Right renal cortex interstitium (tissue), 3 donors: Measurements from ENCODE around the gene KIAA2012. TPM values are rescaled to one million over a fixed set of nuclear protein-coding genes. Genes with fewer than 3 reads are reported as not detected.

ENCODE experiments used
- DNase-seq, 3 donors: peaks; one replicate each; pipeline ENCODE4 v3.0.0-alpha.2; 2013; ENCODE audit warnings: low read depth in 3 of 3, low spot score in 2 of 3
- polyA plus RNA-seq, 3 donors: library from polyadenylated mRNA; unstranded; fragments of 120-200 nt; gene quantifications; one replicate each; pipeline ENCODE4 v1.2.1, GENCODE V29; 2013; ENCODE audit not compliant: insufficient read length in 3 of 3

Gene KIAA2012
- polyA plus RNA-seq, 3 donors = 0.07 to 0.11 (median 0.10) TPM

GRCh38 chr2:202141329-202141947, 68.4 kb downstream of the KIAA2012 start:
- DNase-seq = no peak

- DNase-seq = no peak
Observed at GRCh38 chr2:202142540-202142939, 69.5 kb downstream of the KIAA2012 start.

GRCh38 chr2:202147775-202148174, 74.7 kb downstream of the KIAA2012 start:
- DNase-seq = no peak

- no peak for DNase-seq
Observed at GRCh38 chr2:202148515-202149154, 75.6 kb downstream of the KIAA2012 start.

- DNase-seq = no peak
Observed at GRCh38 chr2:202149155-202149762, 76.2 kb downstream of the KIAA2012 start.

- no peak for DNase-seq
Observed at GRCh38 chr2:202149936-202150335, 76.9 kb downstream of the KIAA2012 start.

GRCh38 chr2:202152104-202152715, 79.2 kb downstream of the KIAA2012 start:
- DNase-seq = no peak

- DNase-seq = no peak
Observed at GRCh38 chr2:202154613-202155012, 81.6 kb downstream of the KIAA2012 start.

GRCh38 chr2:202157211-202157990, 84.3 kb downstream of the KIAA2012 start:
- DNase-seq = no peak

GRCh38 chr2:202158796-202159195, 85.7 kb downstream of the KIAA2012 start:
- no peak for DNase-seq

GRCh38 chr2:202161151-202161835, 88.2 kb downstream of the KIAA2012 start:
- no peak for DNase-seq

GRCh38 chr2:202164411-202164810, 91.4 kb downstream of the KIAA2012 start:
- no peak for DNase-seq

GRCh38 chr2:202165208-202165607, 92.2 kb downstream of the KIAA2012 start:
- DNase-seq = no peak

- no peak for DNase-seq
Observed at GRCh38 chr2:202165945-202166344, 92.9 kb downstream of the KIAA2012 start.

- no peak for DNase-seq
Observed at GRCh38 chr2:202169131-202169530, 96.1 kb downstream of the KIAA2012 start.

GRCh38 chr2:202169832-202170424, 96.9 kb downstream of the KIAA2012 start:
- DNase-seq = no peak

GRCh38 chr2:202171241-202171825, 98.3 kb downstream of the KIAA2012 start:
- no peak for DNase-seq

GRCh38 chr2:202172439-202173211, 99.6 kb downstream of the KIAA2012 start:
- no peak for DNase-seq
